Measurements from ENCODE around the gene AGAP3. TPM values are rescaled to one million over a fixed set of nuclear protein-coding genes. Genes with fewer than 3 reads are reported as not detected.

Gene AGAP3
- polyA plus RNA-seq, 1 donor (not counting 4 experiments of a cell fraction or from before 2014, with no cell fraction given): 64.3 TPM

- H3K4me3 ChIP-seq (ENCODE audit: control insufficient read depth in 2 of 3, extremely low read depth in 1 of 3, insufficient read depth in 2 of 3, low read depth in 1 of 3, low read length in 3 of 3): no peak overlapping the region
- no peaks in the 10 kb centered on the region for H3K9me3 ChIP-seq (ENCODE audit: control insufficient read depth, low read depth, low read length)
- FAIRE-seq: no peak
- H3K9ac ChIP-seq (ENCODE audit: control insufficient read depth, extremely low read depth, insufficient read depth, low read length): no peak overlapping the region
- H3K27ac ChIP-seq (ENCODE audit: control insufficient read depth, insufficient read depth, low read length): no peak overlapping the region
- no peaks in the 10 kb centered on the region for H3K9me1 ChIP-seq (ENCODE audit: control insufficient read depth, extremely low read depth, insufficient read depth, low read length)
- H3K27me3 ChIP-seq (ENCODE audit: control insufficient read depth, extremely low read depth, insufficient read depth, low read length): no peaks in the 10 kb centered on the region
- peaks cover 8% of the 10 kb centered on the region for H3K4me1 ChIP-seq (ENCODE audit: control insufficient read depth, extremely low read depth, insufficient read depth, low read length)
- peaks cover 52% of the 10 kb centered on the region for H3K79me2 ChIP-seq (ENCODE audit: control insufficient read depth, insufficient read depth, low read length)
- H4K20me1 ChIP-seq (ENCODE audit: control insufficient read depth, extremely low read depth, insufficient read depth, low read length): peaks cover 2% of the 10 kb centered on the region
- TF ChIP-seq CTCF (optimal IDR thresholded peaks at IDR 0.05 in 1 of 3, IDR thresholded peaks at IDR 0.05 in 1 of 3, conservative IDR thresholded peaks at IDR 0.05 in 1 of 3; ENCODE audit: extremely low read depth in 1 of 3, insufficient read depth in 2 of 3, low read length in 3 of 3) (no peak), EZH2 (IDR thresholded peaks at IDR 0.05; ENCODE audit: low read length) (no peak)
- no peak overlapping the region for H2AFZ ChIP-seq (ENCODE audit: control insufficient read depth, low read length)
- H3K36me3 ChIP-seq (ENCODE audit: control insufficient read depth in 2 of 2, extremely low read depth in 1 of 2, insufficient read depth in 2 of 2, low read length in 2 of 2): peaks cover 0 to 2% of the 10 kb centered on the region in 2 experiments
- no peak overlapping the region for H3K4me2 ChIP-seq (ENCODE audit: control insufficient read depth, extremely low read depth, insufficient read depth, low read depth, low read length)
- DNase-seq (ENCODE audit: low read depth, low spot score): no peak
- dilution Hi-C loops (cut with MboI; ENCODE audit: extremely low pct_ligation_motif_present, low sequenced_read_pairs): no loop called here
These were observed 21.6 kb downstream of the AGAP3 start for GRCh38 chr7:151107882-151108281.

- H3K36me3 ChIP-seq (ENCODE audit: control insufficient read depth in 2 of 2, extremely low read depth in 1 of 2, insufficient read depth in 2 of 2, low read length in 2 of 2): peaks cover 0 to 2% of the 10 kb centered on the region in 2 experiments
- no peak overlapping the region for H2AFZ ChIP-seq (ENCODE audit: control insufficient read depth, low read length)
- no peak overlapping the region for H3K27ac ChIP-seq (ENCODE audit: control insufficient read depth, insufficient read depth, low read length)
- no peaks in the 10 kb centered on the region for H3K27me3 ChIP-seq (ENCODE audit: control insufficient read depth, extremely low read depth, insufficient read depth, low read length)
- DNase-seq (ENCODE audit: low read depth, low spot score): no peak
- peaks cover 45% of the 10 kb centered on the region for H3K79me2 ChIP-seq (ENCODE audit: control insufficient read depth, insufficient read depth, low read length)
- H3K9me3 ChIP-seq (ENCODE audit: control insufficient read depth, low read depth, low read length): no peaks in the 10 kb centered on the region
- H3K9ac ChIP-seq (ENCODE audit: control insufficient read depth, extremely low read depth, insufficient read depth, low read length): no peak overlapping the region
- no peak overlapping the region for H3K4me2 ChIP-seq (ENCODE audit: control insufficient read depth, extremely low read depth, insufficient read depth, low read depth, low read length)
- peaks cover 6% of the 10 kb centered on the region for H4K20me1 ChIP-seq (ENCODE audit: control insufficient read depth, extremely low read depth, insufficient read depth, low read length)
- FAIRE-seq: no peak
- no peak for TF ChIP-seq EZH2 (IDR thresholded peaks at IDR 0.05; ENCODE audit: low read length)
- TF ChIP-seq CTCF (optimal IDR thresholded peaks at IDR 0.05 in 1 of 3, IDR thresholded peaks at IDR 0.05 in 1 of 3, conservative IDR thresholded peaks at IDR 0.05 in 1 of 3; ENCODE audit: extremely low read depth in 1 of 3, insufficient read depth in 2 of 3, low read length in 3 of 3): no peak
- H3K4me1 ChIP-seq (ENCODE audit: control insufficient read depth, extremely low read depth, insufficient read depth, low read length): peaks cover 22% of the 10 kb centered on the region
- no peaks in the 10 kb centered on the region for H3K9me1 ChIP-seq (ENCODE audit: control insufficient read depth, extremely low read depth, insufficient read depth, low read length)
- H3K4me3 ChIP-seq (ENCODE audit: control insufficient read depth in 2 of 3, extremely low read depth in 1 of 3, insufficient read depth in 2 of 3, low read depth in 1 of 3, low read length in 3 of 3): no peak overlapping the region
- dilution Hi-C loops (cut with MboI; ENCODE audit: extremely low pct_ligation_motif_present, low sequenced_read_pairs): no loop called here
These were observed 23.1 kb downstream of the AGAP3 start for GRCh38 chr7:151109094-151110048.
